H9 (cell line): ENCODE data around the gene PGM2L1. TPM values are rescaled to one million over a fixed set of nuclear protein-coding genes. Genes with fewer than 3 reads are reported as not detected.

Source experiments
- DNase-seq: peaks from one replicate; pipeline ENCODE4 v3.0.0-alpha.2; 2017
- H2AFZ ChIP-seq: one replicate; pipeline ENCODE4 v1.6.1; 2013; ENCODE audit warnings: mild to moderate bottlenecking, low read length, control low read depth, moderate library complexity
- H2AK5ac ChIP-seq: 2 replicates; pipeline ENCODE4 v1.6.1; 2013; ENCODE audit warnings: low read length, control low read depth, mixed read lengths; ENCODE audit not compliant: insufficient read length
- H2BK120ac ChIP-seq: one replicate; pipeline ENCODE4 v1.6.1; 2013; ENCODE audit warnings: low read depth, mild to moderate bottlenecking, low read length, control low read depth, inconsistent platforms; ENCODE audit not compliant: poor library complexity, severe bottlenecking
- H2BK12ac ChIP-seq: 2 replicates; pipeline ENCODE4 v1.6.1; 2013; ENCODE audit warnings: low read length, control low read depth, mixed read lengths, low read depth; ENCODE audit not compliant: insufficient read length
- H2BK15ac ChIP-seq: 2 replicates; pipeline ENCODE4 v1.6.1; 2013; ENCODE audit warnings: low read depth, low read length, control low read depth
- H2BK20ac ChIP-seq: one replicate; pipeline ENCODE4 v1.6.1; 2013; ENCODE audit warnings: low read depth, mild to moderate bottlenecking, low read length, control low read depth, inconsistent platforms; ENCODE audit not compliant: poor library complexity, severe bottlenecking
- H2BK5ac ChIP-seq: 2 replicates; pipeline ENCODE4 v1.6.1; 2013; ENCODE audit warnings: low read length, control low read depth, mixed read lengths; ENCODE audit not compliant: insufficient read length
- H3K14ac ChIP-seq: 2 replicates; pipeline ENCODE4 v1.6.1; 2013; ENCODE audit warnings: low read length, control low read depth; ENCODE audit not compliant: insufficient read depth
- H3K18ac ChIP-seq: 2 replicates; pipeline ENCODE4 v1.6.1; 2013; ENCODE audit warnings: low read depth, mild to moderate bottlenecking, mixed read lengths, low read length, control low read depth; ENCODE audit not compliant: insufficient read length
- H3K23ac ChIP-seq: 2 replicates; pipeline ENCODE4 v1.6.1; 2013; ENCODE audit warnings: low read length, control low read depth, mixed read lengths, low read depth; ENCODE audit not compliant: insufficient read length
- H3K23me2 ChIP-seq: 2 replicates; pipeline ENCODE4 v1.6.1; 2013; ENCODE audit warnings: low read depth, mild to moderate bottlenecking, mixed read lengths, low read length, control low read depth; ENCODE audit not compliant: insufficient read length, poor library complexity, severe bottlenecking
- H3K27ac ChIP-seq: 2 replicates; pipeline ENCODE4 v1.5.1; 2013; ENCODE audit warnings: low read length, control low read depth, mixed read lengths, low read depth; ENCODE audit not compliant: insufficient read length
- H3K27me3 ChIP-seq: 2 replicates; pipeline ENCODE4 v1.6.1; 2013; ENCODE audit warnings: low read length, control low read depth, inconsistent platforms; ENCODE audit not compliant: insufficient read depth
- H3K4ac ChIP-seq: 2 replicates; pipeline ENCODE4 v1.6.1; 2013; ENCODE audit warnings: low read depth, mild to moderate bottlenecking, control low read depth, inconsistent platforms, low read length, moderate library complexity
- H3K4me1 ChIP-seq: 2 replicates; pipeline ENCODE4 v1.6.1; 2013; ENCODE audit warnings: low read length, control low read depth, inconsistent platforms; ENCODE audit not compliant: insufficient read depth
- H3K4me2 ChIP-seq: 2 replicates; pipeline ENCODE4 v1.6.1; 2013; ENCODE audit warnings: low read length, control low read depth, mixed read lengths; ENCODE audit not compliant: insufficient read length, insufficient read depth
- H3K56ac ChIP-seq: 2 replicates; pipeline ENCODE4 v1.6.1; 2013; ENCODE audit warnings: low read depth, mild to moderate bottlenecking, mixed read lengths, low read length, control low read depth; ENCODE audit not compliant: insufficient read length
- H3K79me1 ChIP-seq: 2 replicates; pipeline ENCODE4 v1.6.1; 2013; ENCODE audit warnings: low read depth, mild to moderate bottlenecking, moderate library complexity, low read length, control low read depth, inconsistent platforms; ENCODE audit not compliant: insufficient read depth, poor library complexity, severe bottlenecking
- H3K79me2 ChIP-seq: 2 replicates; pipeline ENCODE4 v1.6.1; 2013; ENCODE audit warnings: low read length, control low read depth, inconsistent platforms; ENCODE audit not compliant: insufficient read depth
- H3K9ac ChIP-seq: 2 replicates; pipeline ENCODE4 v1.6.1; 2013; ENCODE audit warnings: low read length, control low read depth, mixed read lengths; ENCODE audit not compliant: insufficient read length; ENCODE audit errors: extremely low read depth
- H3K9me3 ChIP-seq: one replicate; pipeline ENCODE4 v1.6.1; 2013; ENCODE audit warnings: low read depth, low read length, inconsistent platforms; ENCODE audit not compliant: control insufficient read depth
- H3T11ph ChIP-seq: one replicate; pipeline ENCODE4 v1.6.1; 2013; ENCODE audit warnings: mild to moderate bottlenecking, low read length, control low read depth, inconsistent platforms
- H4K20me1 ChIP-seq: one replicate; pipeline ENCODE4 v1.6.1; 2013; ENCODE audit not compliant: control insufficient read depth, insufficient read length, insufficient read depth
- H4K5ac ChIP-seq: 2 replicates; pipeline ENCODE4 v1.6.1; 2013; ENCODE audit warnings: low read depth, mild to moderate bottlenecking, mixed read lengths, low read length, control low read depth; ENCODE audit not compliant: insufficient read length
- H4K8ac ChIP-seq: replicated peaks from 2 replicates; pipeline ENCODE4 v1.6.1; 2013; ENCODE audit warnings: low read length, control low read depth, mixed read lengths, low read depth; ENCODE audit not compliant: insufficient read length
- H4K91ac ChIP-seq: 2 replicates; pipeline ENCODE4 v1.6.1; 2013; ENCODE audit warnings: low read depth, mild to moderate bottlenecking, moderate library complexity, mixed read lengths, low read length, control low read depth; ENCODE audit not compliant: insufficient read length
- H3K27ac Mint-ChIP-seq, 3 experiments: 2 replicates in 2 of 3; 3 replicates in 1 of 3; pipeline ENCODE4 v1.8.0; 2020 to 2021; ENCODE audit warnings: mixed read lengths in 3 of 3, mild to moderate bottlenecking in 1 of 3, moderate library complexity in 1 of 3
- H3K27me3 Mint-ChIP-seq: 2 replicates; pipeline ENCODE4 v1.8.0; 2021; ENCODE audit warnings: low read depth, mild to moderate bottlenecking, moderate library complexity, mixed read lengths
- H3K36me3 Mint-ChIP-seq, 3 experiments: 2 replicates in 2 of 3; 3 replicates in 1 of 3; pipeline ENCODE4 v1.8.0; 2020 to 2021; ENCODE audit warnings: low read depth in 3 of 3, mixed read lengths in 3 of 3; ENCODE audit not compliant: insufficient read depth in 1 of 3
- H3K4me1 Mint-ChIP-seq, 2 experiments: 2 replicates each; pipeline ENCODE4 v1.8.0; 2020; ENCODE audit warnings: mixed read lengths in 2 of 2
- H3K4me3 Mint-ChIP-seq, 2 experiments: 2 replicates in 1 of 2; 3 replicates in 1 of 2; pipeline ENCODE4 v1.8.0; 2020 to 2021; ENCODE audit warnings: mild to moderate bottlenecking in 2 of 2, mixed read lengths in 2 of 2, moderate library complexity in 1 of 2
- H3K9me3 Mint-ChIP-seq, 2 experiments: 2 replicates in 1 of 2; 3 replicates in 1 of 2; pipeline ENCODE4 v1.8.0; 2020; ENCODE audit warnings: mild to moderate bottlenecking in 2 of 2, mixed read lengths in 2 of 2, moderate library complexity in 1 of 2
- CTCF ChIP-seq: fragments of 200-600 bp; sonication (generic); conservative IDR thresholded peaks from 3 replicates; pipeline ENCODE4 v1.8.0; 2021; ENCODE audit warnings: antibody characterized with exemption, mild to moderate bottlenecking
- microRNA-seq: library from miRNA; unstranded; fragments of <30 nt; microRNA quantifications from one replicate; pipeline ENCODE4, GENCODE V29; 2020; ENCODE audit warnings: borderline microRNAs expressed
- total RNA-seq: library from RNA; stranded (reverse); gene quantifications from 2 replicates; pipeline ENCODE4 v1.2.1, GENCODE V29; 2021

PGM2L1 gene
- total RNA-seq, 1 experiment from 2014 or later = 16.9 TPM

GRCh38 chr11:74280494-74280893 is 117.7 kb downstream of the PGM2L1 start:
- Histone ChIP-seq H2BK15ac (no peak overlapping the region), H3K4me1 (0 out of 2 replicates have a peak, but pooled peaks cover 1% of the 10 kb centered on the region), H3K23me2 (no peaks in the 10 kb centered on the region)

More at GRCh38 chr11:74280494-74280893, 117.7 kb downstream of the PGM2L1 start:
- Histone ChIP-seq H2BK12ac (no peak overlapping the region), H2AFZ (no peak overlapping the region), H3K56ac (no peak overlapping the region), H3K79me2 (no peaks in the 10 kb centered on the region), H3K23ac (no peak overlapping the region), H3K79me1 (no peaks in the 10 kb centered on the region), H2BK20ac (no peak overlapping the region), H3K4me2 (no peak overlapping the region), H4K91ac (no peak overlapping the region), H4K5ac (no peak overlapping the region), H2BK5ac (no peak overlapping the region), H3K27ac (no peak overlapping the region), H4K20me1 (no peaks in the 10 kb centered on the region), H2AK5ac (no peak overlapping the region), H3K18ac (no peak overlapping the region), H3K14ac (no peak overlapping the region), H3K4ac (no peak overlapping the region), H2BK120ac (no peak overlapping the region), H4K8ac (no peak overlapping the region), H3K9me3 (no peaks in the 10 kb centered on the region), H3T11ph (no peak overlapping the region), H3K9ac (no peak overlapping the region), H3K27me3 (no peaks in the 10 kb centered on the region)
- no peak overlapping the region for H3K27ac Mint-ChIP-seq
- no peaks in the 10 kb centered on the region for H3K27me3 Mint-ChIP-seq
- H3K9me3 Mint-ChIP-seq = no peaks in the 10 kb centered on the region
- no peak for TF ChIP-seq CTCF
- H3K4me1 Mint-ChIP-seq = no peaks in the 10 kb centered on the region
- no peak overlapping the region for H3K4me3 Mint-ChIP-seq
- DNase-seq = no peak
- no peaks in the 10 kb centered on the region for H3K36me3 Mint-ChIP-seq

Small RNA genes within 50 kb of the gene (microRNA-seq; reads per million reads assigned to microRNA genes)
- not detected for gene MIR548AL

Other genes with a start within 250 kb of the PGM2L1 start
- 22.0 and 25.9 TPM in 2 replicates for gene C2CD3, start 227.4 kb downstream of the PGM2L1 start, total RNA-seq
- gene PPME1, start 227.1 kb downstream of the PGM2L1 start, total RNA-seq = 39.4 and 40.7 TPM in 2 replicates
- gene P4HA3, start 86.8 kb downstream of the PGM2L1 start, total RNA-seq = not detected in 2 replicates
- 4.9 and 5.6 TPM in 2 replicates for gene KCNE3, start 69.1 kb upstream of the PGM2L1 start, total RNA-seq
- gene LIPT2, start 95.3 kb upstream of the PGM2L1 start, total RNA-seq = 7.1 and 8.2 TPM in 2 replicates
- 34.1 and 35.8 TPM in 2 replicates for gene POLD3, start 194.1 kb upstream of the PGM2L1 start, total RNA-seq